Renal cortex interstitium (tissue), 11 donors: Measurements from ENCODE around the gene PTPRN2. TPM values are rescaled to one million over a fixed set of nuclear protein-coding genes. Genes with fewer than 3 reads are reported as not detected.
A peak's percentile ranks its signal among the peaks of the same experiment; 100 is the strongest.

ENCODE experiments used
- DNase-seq, 11 donors: peaks; one replicate each; pipeline ENCODE4 v3.0.0-alpha.2; 2013; ENCODE audit warnings: low read depth in 9 of 11, low spot score in 4 of 11; ENCODE audit errors: extremely low read depth in 1 of 11
- polyA plus RNA-seq, 3 donors: library from polyadenylated mRNA; unstranded; fragments of 120-200 nt; gene quantifications; one replicate each; pipeline ENCODE4 v1.2.1, GENCODE V29; 2013; ENCODE audit not compliant: insufficient read length in 3 of 3

The PTPRN2 gene
- polyA plus RNA-seq, 3 donors = 6.0 to 7.7 (median 7.2) TPM

GRCh38 chr7:158191671-158192070, 396.0 kb downstream of the PTPRN2 start:
- DNase-seq = no peak

GRCh38 chr7:158190756-158191155, 396.9 kb downstream of the PTPRN2 start:
- no peak for DNase-seq

- no peak for DNase-seq
Observed at GRCh38 chr7:158188676-158189075, 398.9 kb downstream of the PTPRN2 start.

- DNase-seq = no peak
Observed at GRCh38 chr7:158187694-158187994, 400.0 kb downstream of the PTPRN2 start.

GRCh38 chr7:158186864-158187693, 400.5 kb downstream of the PTPRN2 start:
- no peak for DNase-seq

DNA sequence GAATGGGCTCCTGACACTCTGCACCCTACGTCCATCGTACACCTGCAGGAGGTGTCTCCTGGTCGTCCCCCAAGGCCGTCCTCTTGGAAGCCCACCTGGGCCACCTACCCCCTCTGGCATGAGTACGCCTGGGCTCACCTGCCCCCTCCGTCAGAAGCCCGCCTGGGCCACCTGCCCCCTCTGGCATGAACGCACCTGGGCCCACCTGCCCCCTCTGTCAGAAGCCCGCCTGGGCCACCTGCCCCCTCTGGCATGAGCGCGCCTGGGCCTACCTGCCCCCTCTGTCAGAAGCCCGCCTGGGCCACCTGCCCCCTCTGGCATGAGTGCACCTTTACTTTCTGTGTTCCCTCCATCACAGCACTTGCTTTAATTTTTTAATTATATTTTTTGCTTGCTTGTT, 401.2 kb downstream of the PTPRN2 start:
- DNase-seq = no peak

GRCh38 chr7:158185653-158186052, 402.0 kb downstream of the PTPRN2 start:
- DNase-seq = no peak

DNA sequence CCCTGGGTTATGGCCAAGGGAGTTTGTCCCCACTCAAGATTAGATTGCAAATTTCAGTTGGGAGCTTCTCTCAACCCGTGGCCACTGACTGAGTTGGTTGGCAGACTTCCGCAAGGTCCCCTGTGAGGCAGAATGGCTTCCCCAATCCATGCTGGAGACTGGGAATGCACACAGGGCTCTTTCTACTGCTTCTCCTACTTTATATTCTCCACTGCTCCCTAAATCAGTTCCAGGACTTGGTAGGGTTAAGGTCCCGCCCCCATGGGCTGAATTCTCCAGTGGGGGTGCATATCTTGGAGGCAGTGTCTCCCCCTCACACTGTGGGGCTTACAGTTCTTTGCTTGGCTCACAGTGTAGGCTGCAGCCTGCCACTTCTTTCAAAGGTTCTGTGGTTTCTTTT, 404.2 kb downstream of the PTPRN2 start:
- DNase-seq = no peak

DNA sequence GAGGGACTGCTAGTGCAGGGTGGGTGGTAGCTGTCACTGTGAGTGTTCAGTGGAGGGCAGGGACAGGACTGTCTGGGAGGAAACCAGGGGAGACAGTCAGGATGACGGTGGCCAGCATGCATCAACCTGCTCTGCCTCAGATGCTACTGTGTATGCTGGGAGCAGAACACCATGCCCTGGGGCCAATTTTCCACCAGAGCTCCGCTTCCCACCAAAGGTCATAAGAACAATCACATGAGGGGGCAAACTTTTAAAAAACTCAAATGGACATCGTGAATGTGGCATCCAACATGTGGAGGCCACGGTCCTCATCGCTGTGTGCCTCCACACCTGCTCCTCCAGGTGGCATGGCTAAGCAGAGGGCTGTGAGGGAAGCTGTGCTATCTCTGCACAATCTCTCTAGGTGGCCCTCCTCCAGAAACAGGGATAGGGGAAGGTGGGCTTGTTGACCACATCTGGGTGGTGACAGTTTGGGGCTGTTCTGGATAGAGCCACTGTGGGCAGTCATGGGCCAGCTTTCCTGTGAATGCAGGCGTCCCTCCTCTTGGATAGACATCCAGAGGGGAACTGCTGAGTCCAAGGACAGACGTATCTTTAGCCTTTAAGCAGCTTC, 411.0 kb downstream of the PTPRN2 start:
- DNase-seq = no peak

- no peak for DNase-seq
Observed at GRCh38 chr7:158175779-158176178, 411.8 kb downstream of the PTPRN2 start.

DNA sequence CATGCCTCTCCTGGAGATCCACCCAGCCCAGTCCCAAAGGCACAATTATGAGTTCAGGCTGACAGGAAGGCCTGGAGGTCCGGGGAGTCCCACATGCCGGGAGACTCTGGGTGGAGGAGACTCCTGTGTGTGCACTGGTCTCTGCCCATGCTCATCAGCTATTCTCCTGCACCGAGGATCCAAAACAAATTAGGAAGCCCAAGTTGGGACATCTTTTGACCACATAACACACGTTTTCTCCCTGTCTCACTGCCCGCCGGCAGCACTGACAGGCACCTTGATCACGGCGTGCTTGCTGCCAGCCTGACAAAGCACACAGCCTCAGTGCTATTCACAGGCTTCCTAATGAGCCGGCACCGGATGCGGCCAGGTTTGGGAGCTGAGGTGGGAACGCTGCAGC, 412.7 kb downstream of the PTPRN2 start:
- no peak for DNase-seq

GRCh38 chr7:158167373-158167772, 420.2 kb downstream of the PTPRN2 start:
- no peak for DNase-seq

DNA sequence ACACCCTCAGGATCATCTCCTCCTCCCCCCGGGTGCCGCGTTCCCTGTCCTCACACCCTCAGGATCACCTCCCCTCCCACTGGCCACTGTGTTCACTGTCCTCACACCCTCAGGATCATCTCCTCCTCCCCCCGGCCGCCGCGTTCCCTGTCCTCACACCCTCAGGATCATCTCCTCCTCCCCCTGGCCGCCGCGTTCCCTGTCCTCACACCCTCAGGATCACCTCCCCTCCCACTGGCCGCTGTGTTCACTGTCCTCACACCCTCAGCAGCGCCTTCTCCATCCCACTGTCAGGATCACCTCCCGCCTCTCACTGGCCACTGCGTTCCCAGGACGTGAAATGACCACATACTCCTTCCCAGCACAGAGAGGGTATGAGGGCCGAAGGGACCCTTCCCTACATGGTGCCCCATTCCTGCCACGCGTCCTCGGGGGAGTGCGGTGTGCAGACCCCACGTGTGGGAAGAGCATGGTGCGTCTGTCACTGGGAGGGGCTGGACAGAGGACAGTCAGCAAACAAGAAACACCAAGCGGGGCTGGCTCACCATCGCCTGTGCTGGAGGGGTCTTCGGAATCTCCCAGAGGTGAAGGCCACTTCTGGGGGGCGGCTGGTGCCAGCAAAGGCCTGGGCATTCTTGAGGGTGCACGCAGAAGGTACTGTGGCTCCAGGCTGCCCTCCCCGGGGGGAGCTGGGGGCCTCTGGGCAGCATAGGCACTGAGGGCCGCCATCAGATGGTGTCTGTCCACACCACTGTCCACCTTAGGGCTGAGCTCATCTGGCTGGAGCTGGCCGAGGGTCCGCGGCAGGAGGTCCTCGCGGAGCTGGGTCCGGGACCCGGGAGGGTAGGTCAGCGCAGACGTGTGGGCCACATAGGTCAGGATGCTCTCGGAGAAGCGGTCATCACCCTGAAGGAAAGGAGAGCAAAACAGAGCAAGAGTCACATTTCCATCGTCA, 421.0 kb downstream of the PTPRN2 start:
- no peak for DNase-seq

DNA sequence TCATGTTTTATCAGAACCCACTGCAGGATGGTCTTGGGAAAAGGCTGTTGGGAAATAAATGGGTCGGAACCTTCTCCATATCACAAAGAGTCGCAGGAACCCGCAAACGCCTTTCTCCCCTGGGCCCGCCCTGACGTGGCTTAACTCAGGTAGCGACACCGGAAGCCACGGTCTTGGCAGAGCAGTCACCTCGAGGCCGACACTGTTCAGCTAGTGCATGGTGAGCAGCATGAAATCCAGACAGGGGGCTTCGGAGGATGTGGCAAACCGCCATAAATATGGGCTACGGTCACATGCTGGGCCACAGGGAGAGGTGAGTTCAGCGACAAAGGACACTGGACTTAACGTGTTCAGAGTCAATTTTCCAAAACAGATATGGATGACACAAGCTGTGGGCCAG, 421.9 kb downstream of the PTPRN2 start:
- no peak for DNase-seq

DNA sequence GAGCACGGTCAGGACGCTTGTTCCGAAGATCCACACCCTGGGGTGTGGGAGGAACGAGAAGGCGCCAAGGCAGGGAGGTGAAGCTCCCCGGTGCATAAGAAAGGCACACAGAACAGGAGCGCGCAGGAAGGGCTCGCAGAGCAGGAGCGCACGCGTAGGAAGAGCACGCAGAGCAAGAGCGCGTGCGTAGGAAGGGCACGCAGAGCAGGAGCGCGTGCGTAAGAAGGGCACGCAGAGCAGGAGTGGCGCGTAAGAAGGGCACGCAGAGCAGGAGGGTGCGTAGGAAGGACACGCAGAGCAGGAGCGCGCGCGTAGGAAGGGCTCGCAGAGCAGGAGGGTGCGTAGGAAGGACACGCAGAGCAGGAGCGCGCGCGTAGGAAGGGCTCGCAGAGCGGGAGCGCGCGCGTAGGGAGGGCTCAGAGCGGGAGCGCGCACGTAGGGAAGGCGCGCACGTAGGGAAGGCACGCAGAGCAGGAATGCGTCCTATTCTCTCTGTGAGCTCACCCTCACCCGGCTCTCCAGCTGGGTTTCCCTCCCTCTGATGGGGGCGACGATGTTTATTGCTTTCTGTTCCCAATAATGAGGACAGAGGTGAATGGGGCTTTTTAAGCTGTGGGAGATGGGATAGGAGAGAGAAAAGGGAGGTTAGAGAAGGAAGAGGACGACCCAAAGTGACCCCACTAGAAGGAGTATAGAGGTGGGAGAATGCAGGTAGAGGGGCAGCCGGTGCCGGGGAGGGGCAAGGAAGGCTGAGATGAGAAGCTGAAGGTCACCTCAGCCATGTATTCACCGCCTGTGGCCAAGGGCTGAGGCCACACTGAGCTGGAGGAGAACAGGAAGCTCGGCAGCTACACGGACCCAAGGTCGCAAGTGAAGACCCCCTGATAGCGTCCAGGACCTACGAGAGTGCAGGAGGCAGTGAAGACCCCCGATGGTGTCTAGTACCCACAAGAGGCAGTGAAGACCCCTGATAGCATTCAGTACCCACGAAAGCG, 423.2 kb downstream of the PTPRN2 start:
- DNase-seq = no peak

DNA sequence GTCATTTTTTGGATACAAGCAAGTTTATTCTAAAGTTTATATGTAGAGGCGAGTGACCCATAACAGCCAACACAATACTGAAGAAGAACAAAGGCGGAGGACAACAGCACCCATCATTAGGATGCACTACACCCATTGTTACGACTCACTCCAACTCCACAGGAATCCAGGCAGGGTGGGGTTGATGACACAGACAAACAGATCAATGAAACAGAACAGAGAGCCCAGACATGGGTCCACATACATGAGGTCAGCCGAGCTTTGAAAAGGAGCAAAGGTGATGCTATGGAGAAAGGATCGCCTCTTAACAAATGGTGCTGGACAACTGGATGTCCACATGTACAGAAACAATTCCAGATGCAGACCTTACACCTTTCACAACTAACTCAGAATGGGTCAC, 426.4 kb downstream of the PTPRN2 start:
- DNase-seq = no peak

DNA sequence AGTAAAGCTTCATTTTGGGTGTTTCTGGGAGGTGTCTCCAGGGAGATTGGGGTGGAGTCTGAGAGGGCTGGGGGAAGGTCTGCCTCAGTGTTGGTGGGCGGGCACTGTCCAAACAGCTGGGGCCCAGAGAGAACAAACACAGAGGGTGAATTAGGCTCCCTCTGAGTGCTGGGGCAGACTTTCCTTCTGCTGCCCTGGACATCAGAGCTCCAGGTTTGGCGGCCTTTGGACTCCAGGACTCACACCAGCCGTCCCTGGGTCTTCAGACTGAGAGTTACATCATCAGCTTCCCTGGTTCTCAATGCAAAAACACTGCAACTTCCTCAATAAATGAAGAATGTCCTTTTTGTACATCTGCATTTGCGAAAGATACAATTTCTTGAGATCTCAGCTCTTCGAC, 427.4 kb downstream of the PTPRN2 start:
- no peak for DNase-seq

DNA sequence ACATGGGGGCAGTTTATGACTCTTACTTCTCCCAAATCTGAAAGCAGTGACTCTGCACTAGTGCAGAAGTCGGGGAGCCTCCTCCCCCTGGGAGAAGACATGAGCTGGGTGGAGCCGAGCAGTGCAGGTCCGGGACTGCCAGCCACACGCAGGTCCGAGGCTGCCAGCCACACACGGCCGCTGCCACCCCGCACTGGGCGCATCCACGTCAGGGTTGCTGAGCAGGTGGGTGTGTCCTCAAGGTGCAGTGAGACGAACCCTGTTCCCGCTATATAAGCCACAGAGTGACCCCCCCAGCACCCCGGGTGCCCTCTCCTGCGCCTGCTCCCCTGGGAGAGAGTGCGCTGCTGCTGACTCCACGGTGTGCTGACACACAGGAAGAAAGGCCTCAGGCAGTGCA, 430.2 kb downstream of the PTPRN2 start:
- DNase-seq = no peak

DNA sequence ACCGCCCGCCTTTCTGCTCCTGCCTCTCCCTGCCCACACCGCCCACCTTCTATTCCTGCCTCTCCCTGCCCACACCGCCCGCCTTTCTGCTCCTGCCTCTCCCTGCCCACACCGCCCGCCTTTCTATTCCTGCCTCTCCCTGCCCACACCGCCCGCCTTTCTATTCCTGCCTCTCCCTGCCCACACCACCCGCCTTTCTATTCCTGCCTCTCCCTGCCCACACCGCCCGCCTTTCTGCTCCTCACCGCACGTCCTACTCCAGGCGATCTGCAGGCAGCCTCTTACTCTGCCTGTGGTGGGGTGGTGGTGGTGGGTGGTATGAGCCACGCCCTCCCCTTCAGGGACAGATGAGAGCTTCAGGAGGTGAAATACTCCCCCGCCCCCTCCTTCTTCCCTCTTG, 436.4 kb downstream of the PTPRN2 start:
- peak in 1 of 11 donors; percentile 4 for DNase-seq
